NCI-H2029 (cell line): ENCODE results near the gene VPS39.

ENCODE experiments used
- DNase-seq: peaks from one replicate; lab custom pipeline; 2025; lab: John Stamatoyannopoulos, UW

VPS39 gene

DNA sequence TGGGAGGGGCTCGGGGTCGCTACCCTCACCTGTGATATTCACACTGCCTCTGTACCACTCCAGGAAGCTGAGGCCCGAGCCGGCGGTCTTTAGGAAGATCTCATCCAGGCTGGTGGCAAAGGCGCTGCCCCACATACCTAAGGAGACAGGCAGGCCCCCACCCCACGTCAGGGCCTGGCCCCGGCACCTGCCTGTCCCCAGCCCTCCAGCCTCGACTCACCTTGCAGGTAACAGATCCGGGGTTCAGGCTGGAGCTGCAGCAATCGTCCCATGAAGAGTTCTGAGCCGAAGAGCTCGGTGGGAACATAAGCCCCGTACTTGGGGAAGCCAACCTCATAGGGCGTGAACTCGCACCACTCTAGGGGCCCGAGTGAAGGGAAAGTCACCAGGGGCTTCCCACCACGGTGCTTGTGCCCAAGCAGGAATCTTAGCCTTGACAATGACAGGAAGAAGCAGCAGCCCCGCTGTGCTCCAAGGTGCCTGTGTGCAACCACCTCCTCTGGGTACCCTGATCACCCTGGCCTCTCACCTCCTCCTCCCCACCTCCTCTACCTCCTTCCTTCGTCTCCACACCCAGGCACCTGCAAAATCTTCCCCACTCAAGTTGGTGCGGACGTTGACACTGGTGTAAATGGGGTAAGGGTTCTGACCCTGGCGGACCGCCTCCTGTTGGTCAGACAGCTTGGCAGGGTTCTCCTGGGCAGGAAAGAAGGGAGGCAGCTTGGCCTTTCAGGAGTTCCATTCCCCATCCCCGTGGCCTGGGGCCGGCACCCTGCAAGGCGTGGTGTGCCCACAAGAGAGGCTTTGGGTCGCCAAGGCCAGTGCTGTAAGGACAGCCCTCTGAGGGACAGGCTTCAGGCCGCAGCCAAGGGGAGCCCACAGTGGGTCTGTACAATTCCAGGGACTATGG lies 62.3 kb downstream of the VPS39 start:
- DNase-seq, result no peak

- DNase-seq, result no peak
These were observed 63.2 kb downstream of the VPS39 start for GRCh38 chr15:42144841-42145375.

- no peak for DNase-seq
These were observed 64.1 kb downstream of the VPS39 start for GRCh38 chr15:42143866-42144625.

GRCh38 chr15:42143356-42143755 lies 64.7 kb downstream of the VPS39 start:
- DNase-seq, result no peak

GRCh38 chr15:42141795-42142667 lies 66.1 kb downstream of the VPS39 start:
- no peak for DNase-seq

- no peak for DNase-seq
These were observed 66.9 kb downstream of the VPS39 start for GRCh38 chr15:42141246-42141645.

DNA sequence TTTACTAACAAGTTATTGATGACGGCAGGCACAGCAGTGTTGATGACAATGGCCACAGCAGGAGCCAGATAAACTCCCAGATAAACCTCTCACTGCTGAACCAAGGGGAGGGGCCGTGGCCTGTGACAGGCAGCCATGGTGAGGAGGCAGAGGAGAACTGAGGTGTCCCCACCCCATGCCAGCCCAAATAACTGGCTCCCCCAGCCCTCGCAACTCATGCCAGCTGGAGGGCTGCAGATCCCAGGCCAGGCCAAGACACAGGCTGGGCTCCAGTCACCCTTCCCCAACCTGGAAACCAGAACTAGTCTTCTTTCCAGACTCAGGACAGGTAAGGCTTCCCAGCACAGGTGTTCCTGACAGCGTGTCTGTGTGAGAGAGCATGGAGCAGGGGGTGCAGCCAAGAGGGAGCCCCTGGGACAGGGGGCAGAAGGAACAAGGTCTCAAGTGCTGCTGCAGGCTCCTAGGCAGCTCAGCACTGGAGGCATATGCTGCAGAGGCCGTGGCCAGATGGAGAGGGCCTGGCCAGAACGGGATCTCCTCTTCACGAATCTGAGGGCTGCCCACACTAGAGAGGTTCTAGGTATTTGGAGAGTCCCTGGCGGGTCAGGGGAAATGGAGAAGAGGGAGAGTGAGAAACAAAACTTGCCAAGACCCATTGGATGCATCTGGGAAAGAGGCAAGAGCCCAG lies 67.6 kb downstream of the VPS39 start:
- DNase-seq, result no peak

GRCh38 chr15:42139596-42139995 lies 68.5 kb downstream of the VPS39 start:
- no peak for DNase-seq

DNA sequence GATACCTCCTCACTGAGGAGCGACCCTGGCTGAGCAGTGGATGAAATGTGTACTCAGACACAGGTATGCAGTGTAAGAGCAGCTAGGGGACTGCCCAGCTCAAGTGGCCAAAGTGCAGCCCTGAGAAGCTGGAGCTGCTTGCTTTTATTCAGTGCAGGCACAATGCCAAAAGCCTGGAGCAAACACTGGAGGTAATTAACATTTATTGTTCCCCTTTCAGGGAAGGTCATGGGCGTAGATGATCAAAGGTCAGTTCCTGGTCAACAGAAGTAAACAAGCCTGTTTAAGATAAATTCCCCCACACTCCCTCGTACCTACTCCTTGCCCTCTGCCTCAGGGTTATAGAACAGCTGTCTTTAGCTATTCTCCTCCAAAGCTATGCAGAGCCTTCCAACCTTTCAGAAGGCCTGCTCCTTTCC lies 69.1 kb downstream of the VPS39 start:
- no peak for DNase-seq

- no peak for DNase-seq
These were observed 69.7 kb downstream of the VPS39 start for GRCh38 chr15:42138411-42138810.

DNA sequence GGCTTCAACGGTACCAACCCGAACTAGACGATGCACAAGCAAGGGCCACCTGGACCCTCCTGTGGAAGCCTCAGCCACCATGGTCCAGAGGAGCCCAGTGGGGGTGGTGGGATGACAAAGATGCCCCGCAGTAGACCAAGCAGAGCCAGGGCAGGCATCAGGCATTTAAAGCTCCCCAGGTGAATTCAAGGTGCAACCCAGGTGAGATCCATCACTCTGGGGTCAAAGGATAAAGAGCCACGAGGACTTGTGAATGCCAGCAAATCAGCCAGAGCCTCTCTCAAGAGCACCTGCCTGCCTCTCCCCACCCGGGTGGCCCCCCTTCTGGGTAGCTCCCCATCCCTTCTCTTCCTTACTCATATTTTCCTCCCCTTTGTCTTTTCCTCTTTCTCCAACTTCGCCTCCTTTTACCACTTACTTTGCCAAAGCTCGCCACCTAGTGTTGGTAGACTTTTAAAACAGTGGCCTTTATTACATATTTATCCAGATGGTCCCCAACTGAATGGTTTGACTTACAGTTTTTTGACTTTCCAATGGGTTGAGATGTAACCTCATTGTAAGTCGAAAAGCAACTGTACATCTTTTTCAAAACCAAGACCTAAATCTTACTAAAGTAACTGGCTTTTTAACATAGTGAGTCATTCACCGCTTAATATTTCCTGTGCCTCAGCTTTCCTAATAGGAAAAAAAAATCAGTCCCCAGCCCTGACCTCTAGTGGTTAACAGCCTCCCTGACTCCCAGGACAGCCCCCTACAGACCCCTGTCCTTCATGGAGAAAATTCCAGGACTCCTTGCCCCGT lies 70.4 kb downstream of the VPS39 start:
- DNase-seq, result peak; percentile 8

DNA sequence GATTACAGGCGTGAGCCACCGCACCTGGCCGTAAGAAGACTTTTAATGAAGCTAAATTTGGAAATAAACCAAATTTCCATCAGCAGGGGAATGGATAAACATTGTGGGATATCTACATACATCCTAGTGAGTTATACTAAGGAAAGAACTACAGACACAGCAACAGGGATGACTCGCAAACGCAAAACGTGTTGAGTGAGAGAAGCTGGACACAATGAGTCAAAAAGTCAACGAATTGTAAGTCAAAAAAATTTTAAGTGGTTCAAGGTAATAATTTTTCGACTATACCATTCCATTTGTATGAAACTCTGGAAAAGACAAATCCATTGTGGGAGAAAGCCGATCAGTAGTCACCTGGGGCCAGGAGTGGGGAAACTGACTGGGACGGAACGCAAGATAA lies 71.6 kb downstream of the VPS39 start:
- no peak for DNase-seq

DNA sequence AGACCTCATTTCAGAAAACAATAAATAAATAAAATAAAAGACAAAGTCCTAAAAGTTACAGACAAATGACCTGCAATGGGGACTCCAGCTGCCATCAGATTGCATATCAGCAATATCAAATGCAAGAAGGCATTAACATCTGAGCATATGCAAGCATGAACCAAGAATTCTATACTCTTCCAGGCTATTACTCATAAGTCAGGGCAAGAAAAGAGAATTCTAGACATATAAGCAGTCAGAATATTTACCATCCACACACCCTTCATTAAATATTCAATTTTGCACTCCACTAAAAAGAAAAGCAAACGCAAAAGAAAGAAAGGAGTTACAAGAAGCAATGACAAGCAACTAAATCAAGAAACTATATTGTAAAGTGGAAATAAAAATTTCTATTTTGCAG lies 72.8 kb downstream of the VPS39 start:
- no peak for DNase-seq

DNA sequence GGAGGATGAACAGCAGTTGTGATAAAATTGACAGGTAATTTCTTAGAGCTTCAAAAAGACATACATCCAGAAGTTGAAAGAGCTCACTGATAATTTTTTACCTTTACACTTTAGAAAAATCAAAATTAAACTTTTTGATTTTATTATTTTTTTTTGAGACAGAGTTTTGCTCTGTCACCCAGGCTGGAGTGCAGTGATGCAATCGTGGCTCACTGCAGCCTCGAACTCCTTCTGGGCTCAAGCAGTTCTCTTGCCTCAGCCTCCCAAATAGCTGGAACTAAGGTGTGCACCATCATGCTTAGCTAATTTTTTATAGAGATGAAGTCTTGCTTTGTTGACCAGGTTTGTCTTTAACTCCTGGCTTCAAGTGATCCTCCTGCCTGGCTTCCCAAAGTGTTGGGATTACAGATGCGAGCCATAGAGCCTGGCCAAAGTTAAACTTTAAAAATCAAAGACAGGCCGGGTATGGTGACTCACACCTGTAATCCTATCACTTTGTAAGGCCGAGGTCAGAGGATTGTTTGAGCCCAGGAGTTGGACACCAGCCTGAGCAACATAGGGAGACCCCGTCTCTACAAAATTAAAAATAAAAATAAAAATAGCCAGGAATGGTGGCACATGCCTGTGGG lies 73.4 kb downstream of the VPS39 start:
- no peak for DNase-seq

GRCh38 chr15:42133886-42134502 lies 74.1 kb downstream of the VPS39 start:
- peak; percentile 43 for DNase-seq

DNA sequence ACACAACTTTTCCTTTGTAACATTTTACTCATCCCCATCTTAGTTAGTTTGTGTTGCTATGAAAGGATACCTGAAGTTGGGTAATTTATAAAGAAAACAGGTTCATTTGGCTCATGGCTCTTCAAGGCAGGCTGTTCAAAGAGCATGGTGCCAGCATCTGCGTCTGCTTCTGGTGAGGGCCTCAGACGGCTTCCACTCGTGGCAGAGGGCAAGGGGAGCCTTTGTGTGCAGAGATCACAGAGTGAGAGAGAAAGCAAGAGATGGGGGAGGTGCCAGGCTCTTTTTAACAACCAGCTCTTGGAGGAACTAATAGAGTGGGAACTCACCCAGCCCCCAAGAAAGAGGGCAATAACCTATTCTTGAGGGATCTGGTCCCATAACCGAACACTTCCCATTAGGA lies 74.7 kb downstream of the VPS39 start:
- DNase-seq, result no peak

GRCh38 chr15:42131826-42132806 lies 76.0 kb downstream of the VPS39 start:
- DNase-seq, result peak; percentile 45

DNA sequence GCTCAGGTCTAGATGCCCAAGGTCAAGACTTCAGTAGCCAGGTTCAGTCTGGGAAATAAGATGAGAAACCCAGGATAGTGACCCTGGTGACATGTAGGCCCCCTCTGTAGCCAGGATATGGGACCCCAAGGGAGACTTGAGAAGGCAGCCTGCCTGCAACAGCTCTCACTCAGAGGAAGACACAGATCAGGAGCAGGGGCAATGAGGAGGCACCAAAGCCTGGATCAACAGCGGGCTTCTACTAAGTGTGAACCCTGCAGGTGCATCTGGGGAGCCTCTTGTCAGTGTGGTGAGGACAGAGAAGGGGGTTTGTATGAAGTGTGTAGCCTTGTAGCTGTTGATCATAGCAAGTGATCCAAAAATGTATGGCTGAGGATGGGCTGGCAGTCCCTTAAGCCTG lies 77.1 kb downstream of the VPS39 start:
- DNase-seq, result no peak
